ENCODE data around the gene ABHD6. TPM values are rescaled to one million over a fixed set of nuclear protein-coding genes. Genes with fewer than 3 reads are reported as not detected.
"Not testable (repeated sequence)": the region's sequence is repeated elsewhere in the genome, so short reads cannot be mapped to it uniquely, and the experiment has no call there.

ABHD6 gene
- total and polyA plus RNA-seq, 8 donors = 4.3 to 22.8 (median 8.0) TPM

- H3K4me3 ChIP-seq, H3K9me3 ChIP-seq, H3K27me3 ChIP-seq, H3K27ac ChIP-seq, DNase-seq: not testable (repeated sequence)
- intact Hi-C loops (cut with DNase I; ENCODE audit: low total_unique reads) = loop anchor here (10.0 kb wide), 1 partner anchor 156 kb away; the partner anchor contains the start of gene KCTD6
- H3K36me3 ChIP-seq = peaks cover 0 to 19% (median 11%) of the 10 kb centered on the region in 4 donors
- H3K4me1 ChIP-seq = peaks cover 4 to 53% (median 27%) of the 10 kb centered on the region in 4 donors
- 93 to 96% (median 95%) methylated on average over 12 of the region's 12 CpGs for WGBS, 5 donors
- peak in 1 of 4 donors; percentile 12 for TF ChIP-seq POLR2A (IDR thresholded peaks at IDR 0.05)
Measured at GRCh38 chr3:58339146-58339545, 101.6 kb downstream of the ABHD6 start.

DNA sequence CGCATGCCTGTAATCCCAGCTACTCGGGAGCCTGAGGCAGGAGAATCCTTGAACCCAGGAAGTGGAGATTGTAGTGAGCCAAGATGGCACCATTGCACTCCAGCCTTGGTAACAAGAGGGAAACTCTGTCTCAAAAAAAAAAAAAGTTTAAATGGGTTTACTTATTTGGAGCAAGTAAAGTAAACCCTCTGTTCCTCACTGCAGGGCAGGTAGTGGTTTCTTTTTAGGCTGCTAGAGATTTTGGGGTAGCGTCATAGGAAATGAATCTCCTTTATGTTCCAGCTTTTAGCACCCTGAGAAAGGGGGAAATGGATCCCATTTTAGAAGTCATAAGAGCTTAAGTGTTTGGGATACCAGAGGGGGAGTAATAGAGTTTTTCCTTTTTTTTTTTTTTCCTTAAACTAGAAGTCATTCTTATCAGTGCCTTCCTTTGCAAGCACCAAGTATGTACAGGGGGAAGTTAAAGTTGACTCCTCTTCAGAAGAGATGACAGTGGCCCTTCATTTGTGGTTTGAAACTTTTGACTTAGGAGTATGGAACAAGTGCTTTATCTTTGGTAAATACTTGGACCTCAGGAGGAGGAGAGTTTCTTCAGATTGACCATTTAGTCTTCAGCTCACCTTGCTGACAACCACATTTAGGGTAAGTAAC, 103.1 kb downstream of the ABHD6 start:
- Histone ChIP-seq H3K27ac (no peak overlapping the region), H3K9me3 (no peaks in the 10 kb centered on the region), H3K27me3 (no peaks in the 10 kb centered on the region), H3K4me3 (no peak overlapping the region), H3K4me1 (peaks cover 0 to 42% (median 14%) of the 10 kb centered on the region in 4 donors), H3K36me3 (peaks cover 0 to 19% (median 11%) of the 10 kb centered on the region in 4 donors)
- no peak for DNase-seq
- 96 to 99% (median 97%) methylated on average over 3 of the region's 3 CpGs for WGBS, 5 donors
- TF ChIP-seq CTCF (IDR thresholded peaks at IDR 0.05) (no peak), POLR2A (IDR thresholded peaks at IDR 0.05) (no peak), EP300 (IDR thresholded peaks at IDR 0.05) (no peak)
- intact Hi-C loops (cut with DNase I; ENCODE audit: low total_unique reads) = no loop called here

DNA sequence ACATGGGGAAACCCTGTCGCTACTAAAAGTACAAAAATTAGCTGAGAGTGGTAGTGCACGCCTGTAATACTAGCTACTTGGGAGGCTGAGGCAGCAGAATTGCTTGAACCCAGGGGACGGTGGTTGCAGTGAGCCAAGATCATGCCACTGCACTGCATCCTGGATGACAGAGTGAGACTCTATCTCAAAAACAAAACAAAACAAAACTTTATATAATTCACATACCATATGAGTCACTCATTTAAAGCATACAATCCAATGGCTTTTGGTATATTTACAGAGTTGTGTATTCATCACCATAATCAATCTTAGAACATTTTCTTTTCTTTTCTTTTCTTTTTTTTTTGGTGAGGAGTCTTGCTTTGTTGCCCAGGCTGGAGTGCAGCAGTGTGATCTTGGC, 103.8 kb downstream of the ABHD6 start:
- H3K9me3 ChIP-seq = no peaks in the 10 kb centered on the region

DNA sequence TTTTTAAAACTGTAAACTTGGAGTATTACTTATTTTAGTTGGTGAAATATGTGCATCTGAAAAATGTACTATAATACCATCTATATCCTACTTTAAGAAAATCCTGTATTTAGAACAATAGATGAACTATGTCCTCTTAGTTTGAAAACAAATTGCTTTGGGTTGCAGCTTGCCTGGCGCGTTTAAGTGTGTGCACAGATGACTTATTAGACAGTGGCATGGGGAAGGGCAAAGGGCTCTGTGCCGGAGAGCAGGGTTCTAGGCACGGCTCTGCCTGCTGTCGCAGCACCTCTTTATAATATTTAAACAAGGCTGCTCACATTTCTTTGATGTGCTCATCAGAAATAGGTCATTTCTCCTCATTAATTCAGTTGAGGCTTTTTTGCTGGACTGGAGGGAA, 105.1 kb downstream of the ABHD6 start:
- Histone ChIP-seq H3K27me3 (no peaks in the 10 kb centered on the region), H3K36me3 (peaks cover 0 to 19% (median 11%) of the 10 kb centered on the region in 4 donors), H3K4me3 (no peak overlapping the region), H3K27ac (no peak overlapping the region), H3K9me3 (no peaks in the 10 kb centered on the region), H3K4me1 (peaks cover 0 to 37% (median 6%) of the 10 kb centered on the region in 4 donors)
- DNase-seq = no peak
- TF ChIP-seq CTCF (IDR thresholded peaks at IDR 0.05) = no peak
- TF ChIP-seq EP300 (IDR thresholded peaks at IDR 0.05) = no peak
- no peak for TF ChIP-seq POLR2A (IDR thresholded peaks at IDR 0.05)
- no peak for TF ChIP-seq POLR2AphosphoS5 (IDR thresholded peaks at IDR 0.05)
- WGBS, 5 donors = 69 to 85% (median 78%) methylated on average over 5 of the region's 5 CpGs
- intact Hi-C loops (cut with DNase I; ENCODE audit: low total_unique reads) = no loop called here

More for the DNA sequence above, 103.8 kb downstream of the ABHD6 start:
- intact Hi-C loops (cut with DNase I; ENCODE audit: low total_unique reads) = no loop called here
- peaks cover 0 to 43% (median 10%) of the 10 kb centered on the region in 4 donors for H3K4me1 ChIP-seq
- H3K4me3 ChIP-seq = no peak overlapping the region
- DNase-seq = no peak
- whole genome bisulfite sequencing, 5 donors = 87 to 96% (median 90%) methylated on average over 3 of the region's 3 CpGs
- no peaks in the 10 kb centered on the region for H3K27me3 ChIP-seq
- H3K36me3 ChIP-seq = peaks cover 0 to 19% (median 11%) of the 10 kb centered on the region in 4 donors
- TF ChIP-seq POLR2A (IDR thresholded peaks at IDR 0.05) (no peak), CTCF (IDR thresholded peaks at IDR 0.05) (no peak), EP300 (IDR thresholded peaks at IDR 0.05) (no peak), POLR2AphosphoS5 (IDR thresholded peaks at IDR 0.05) (no peak)
- H3K27ac ChIP-seq = no peak overlapping the region

Small RNA genes lying within 50 kb of the gene (small RNA-seq; reads per million reads assigned to genes)
- 0 to 0.20 (median 0) reads per million in 4 donors for gene AC098479.1

Other genes starting within 250 kb of the ABHD6 start
- gene FLNB, start 229.4 kb upstream of the ABHD6 start, total RNA-seq = 100 to 1,000 TPM in 3 of 5 donors, 10 to 100 TPM in 2; 51.3 to 204 (median 112) TPM
- gene FLNB, start 229.4 kb upstream of the ABHD6 start, polyA plus RNA-seq = 10 to 100 TPM; 38.2 to 76.2 (median 45.1) TPM
- gene DNASE1L3, start 26.8 kb upstream of the ABHD6 start, total RNA-seq = 10 to 100 TPM in 1 of 5 donors, 1 to 10 TPM in 1, under 1 TPM in 1, not detected in 2; 0.43 to 10.4 (median 5.1) TPM
- gene DNASE1L3, start 26.8 kb upstream of the ABHD6 start, polyA plus RNA-seq = 1 to 10 TPM in 2 of 3 donors, under 1 TPM in 1; 0.44 to 4.4 (median 1.8) TPM
- 10 to 100 TPM in 3 of 5 donors, 1 to 10 TPM in 2; 4.1 to 23.5 (median 11.6) TPM for gene RPP14, start 68.5 kb downstream of the ABHD6 start, total RNA-seq
- 10 to 100 TPM in 1 of 3 donors, 1 to 10 TPM in 2; 7.4 to 10.1 (median 9.7) TPM for gene RPP14, start 68.5 kb downstream of the ABHD6 start, polyA plus RNA-seq
- gene HTD2, start 68.7 kb downstream of the ABHD6 start, total RNA-seq = 10 to 100 TPM in 2 of 5 donors, 1 to 10 TPM in 1, not detected in 2; 7.0 to 57.6 (median 28.1) TPM
- gene HTD2, start 68.7 kb downstream of the ABHD6 start, polyA plus RNA-seq = 1 to 10 TPM; 3.1 to 7.0 (median 6.0) TPM
- gene PXK, start 95.1 kb downstream of the ABHD6 start, total RNA-seq = 10 to 100 TPM; 16.7 to 54.0 (median 38.8) TPM
- 10 to 100 TPM in 2 of 3 donors, 1 to 10 TPM in 1; 8.3 to 26.1 (median 14.5) TPM for gene PXK, start 95.1 kb downstream of the ABHD6 start, polyA plus RNA-seq
- 100 to 1,000 TPM in 3 of 5 donors, 10 to 100 TPM in 2; 24.5 to 246 (median 109) TPM for gene PDHB, start 196.0 kb downstream of the ABHD6 start, total RNA-seq
- gene PDHB, start 196.0 kb downstream of the ABHD6 start, polyA plus RNA-seq = 10 to 100 TPM; 70.6 to 88.7 (median 81.3) TPM